C4-2B (cell line): ENCODE data around the gene PPP2R3B.

ENCODE experiments used
- ZFX ChIP-seq: fragments of 450-650 bp; IDR thresholded peaks from 2 replicates; pipeline ENCODE4 v1.6.1; 2017
- TF ChIP-seq, protein P1 (sequence below): fragments of 450-650 bp; conservative IDR thresholded peaks from 2 replicates; pipeline ENCODE4 v1.5.1; 2017; ENCODE audit warnings: mild to moderate bottlenecking

DNA sequence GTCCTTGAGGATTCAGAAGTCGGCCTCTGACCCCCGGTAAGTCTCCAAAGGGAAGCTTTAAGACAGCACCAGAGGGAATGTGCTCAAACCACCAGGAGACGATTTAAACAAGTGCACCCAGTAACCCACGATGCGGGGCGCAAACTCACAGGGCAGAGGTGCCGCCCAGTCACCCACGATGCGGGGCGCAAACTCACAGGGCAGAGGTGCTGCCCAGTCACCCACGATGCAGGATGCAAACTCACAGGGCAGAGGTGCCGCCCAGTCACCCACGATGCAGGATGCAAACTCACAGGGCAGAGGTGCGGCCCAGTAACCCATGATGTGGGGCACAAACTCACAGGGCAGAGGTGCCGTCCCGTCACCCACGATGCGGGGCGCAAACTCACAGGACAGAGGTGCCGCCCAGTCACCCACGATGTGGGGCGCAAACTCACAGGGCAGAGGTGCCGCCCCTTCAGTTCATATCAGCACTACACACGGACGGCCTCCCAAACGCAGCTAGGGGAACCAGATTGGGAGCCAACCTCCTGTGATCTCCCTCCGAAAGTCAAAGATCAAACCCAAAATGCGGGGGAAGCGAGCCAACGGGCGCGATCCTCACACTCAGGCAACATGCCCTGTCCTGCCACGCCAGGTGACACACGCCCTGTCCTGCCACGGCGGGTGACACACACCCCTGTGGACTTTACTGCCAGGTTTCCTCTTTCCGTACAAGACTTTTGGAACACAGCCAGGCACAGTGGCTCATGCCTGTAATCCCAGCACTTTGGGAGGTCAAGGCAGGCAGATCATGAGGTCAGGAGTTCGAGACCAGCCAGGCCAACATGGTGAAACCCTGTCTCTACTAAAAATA is 11.3 kb downstream of the PPP2R3B start:
- TF ChIP-seq, protein P1, sequence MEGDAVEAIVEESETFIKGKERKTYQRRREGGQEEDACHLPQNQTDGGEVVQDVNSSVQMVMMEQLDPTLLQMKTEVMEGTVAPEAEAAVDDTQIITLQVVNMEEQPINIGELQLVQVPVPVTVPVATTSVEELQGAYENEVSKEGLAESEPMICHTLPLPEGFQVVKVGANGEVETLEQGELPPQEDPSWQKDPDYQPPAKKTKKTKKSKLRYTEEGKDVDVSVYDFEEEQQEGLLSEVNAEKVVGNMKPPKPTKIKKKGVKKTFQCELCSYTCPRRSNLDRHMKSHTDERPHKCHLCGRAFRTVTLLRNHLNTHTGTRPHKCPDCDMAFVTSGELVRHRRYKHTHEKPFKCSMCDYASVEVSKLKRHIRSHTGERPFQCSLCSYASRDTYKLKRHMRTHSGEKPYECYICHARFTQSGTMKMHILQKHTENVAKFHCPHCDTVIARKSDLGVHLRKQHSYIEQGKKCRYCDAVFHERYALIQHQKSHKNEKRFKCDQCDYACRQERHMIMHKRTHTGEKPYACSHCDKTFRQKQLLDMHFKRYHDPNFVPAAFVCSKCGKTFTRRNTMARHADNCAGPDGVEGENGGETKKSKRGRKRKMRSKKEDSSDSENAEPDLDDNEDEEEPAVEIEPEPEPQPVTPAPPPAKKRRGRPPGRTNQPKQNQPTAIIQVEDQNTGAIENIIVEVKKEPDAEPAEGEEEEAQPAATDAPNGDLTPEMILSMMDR = no peak
- no peak for TF ChIP-seq ZFX
